HFFc6 (cell line): ENCODE results near the gene DESI1. TPM values are rescaled to one million over a fixed set of nuclear protein-coding genes. Genes with fewer than 3 reads are reported as not detected.

ENCODE experiments used
- DNase-seq: peaks from one replicate; pipeline ENCODE4 v3.0.0-alpha.2; 2018
- H3K27ac Mint-ChIP-seq: 2 replicates; pipeline ENCODE4 v1.8.0; 2020; ENCODE audit warnings: mild to moderate bottlenecking, mixed read lengths
- H3K27me3 Mint-ChIP-seq: 2 replicates; pipeline ENCODE4 v1.8.0; 2021; ENCODE audit warnings: mild to moderate bottlenecking, moderate library complexity, mixed read lengths; ENCODE audit not compliant: insufficient read depth
- H3K36me3 Mint-ChIP-seq: 2 replicates; pipeline ENCODE4 v1.8.0; 2021; ENCODE audit warnings: low read depth, mixed read lengths
- H3K4me1 Mint-ChIP-seq: 2 replicates; pipeline ENCODE4 v1.8.0; 2020; ENCODE audit warnings: low read depth, mixed read lengths
- H3K4me3 Mint-ChIP-seq: 2 replicates; pipeline ENCODE4 v1.8.0; 2020; ENCODE audit warnings: mild to moderate bottlenecking, moderate library complexity, mixed read lengths
- H3K9me3 Mint-ChIP-seq: 2 replicates; pipeline ENCODE4 v1.8.0; 2020; ENCODE audit warnings: mild to moderate bottlenecking, mixed read lengths
- CTCF ChIP-seq: fragments of 200-600 bp; sonication (generic); IDR thresholded peaks from 2 replicates; pipeline ENCODE4 v1.5.0; 2021; ENCODE audit warnings: antibody characterized with exemption, mild to moderate bottlenecking
- total RNA-seq, 6 experiments: library from RNA; stranded (reverse); fragmentation: NEBNext Ultra II Directional; extraction: Animal tissue kit (Norgen Biotek cat#: 25700); gene quantifications; 2 replicates in 1 of 6; 3 replicates in 5 of 6; pipeline ENCODE4 v1.2.3, GENCODE V29; 2021

Gene DESI1
- total RNA-seq, 6 experiments from 2014 or later: 41.4 to 53.3 (median 46.1) TPM

GRCh38 chr22:41548830-41549211 lies 72.0 kb downstream of the DESI1 start:
- no peaks in the 10 kb centered on the region for H3K9me3 Mint-ChIP-seq
- no peak for TF ChIP-seq CTCF
- no peak overlapping the region for H3K27ac Mint-ChIP-seq
- H3K36me3 Mint-ChIP-seq: no peaks in the 10 kb centered on the region
- peaks cover 10% of the 10 kb centered on the region for H3K4me1 Mint-ChIP-seq
- H3K27me3 Mint-ChIP-seq: no peaks in the 10 kb centered on the region; the same call in 1 of the 2 replicates
- no peak for DNase-seq
- H3K4me3 Mint-ChIP-seq: no peak overlapping the region

Other genes with a start within 250 kb of the DESI1 start
- 10 to 100 TPM in 2 of 6 experiments, 1 to 10 TPM in 4; 7.4 to 10.6 (median 9.4) TPM for gene TEF, start 239.1 kb downstream of the DESI1 start, total RNA-seq
- 10 to 100 TPM; 49.2 to 54.9 (median 51.9) TPM for gene TOB2, start 174.2 kb downstream of the DESI1 start, total RNA-seq
- 10 to 100 TPM; 40.0 to 58.4 (median 55.3) TPM for gene PHF5A, start 152.4 kb downstream of the DESI1 start, total RNA-seq
- gene ACO2, start 151.9 kb downstream of the DESI1 start, total RNA-seq: 10 to 100 TPM; 72.3 to 87.4 (median 78.7) TPM
- 10 to 100 TPM; 50.9 to 72.1 (median 56.0) TPM for gene POLR3H, start 76.6 kb downstream of the DESI1 start, total RNA-seq
- gene CSDC2, start 60.0 kb downstream of the DESI1 start, total RNA-seq: 1 to 10 TPM; 3.4 to 7.9 (median 4.2) TPM
- gene PMM1, start 31.2 kb downstream of the DESI1 start, total RNA-seq: 10 to 100 TPM; 60.1 to 69.2 (median 64.8) TPM
- gene XRCC6, start 252 bp upstream of the DESI1 start, total RNA-seq: 100 to 1,000 TPM; 324 to 395 (median 373) TPM
- 100 to 1,000 TPM; 208 to 263 (median 234) TPM for gene SNU13, start 67.8 kb upstream of the DESI1 start, total RNA-seq
- gene MEI1, start 78.5 kb upstream of the DESI1 start, total RNA-seq: under 1 TPM in 4 of 6 experiments, not detected in 2; 0.24 to 0.53 (median 0.34) TPM
- gene CCDC134, start 179.6 kb upstream of the DESI1 start, total RNA-seq: 10 to 100 TPM in 2 of 6 experiments, 1 to 10 TPM in 4; 8.9 to 10.4 (median 9.1) TPM
- gene SREBF2, start 212.1 kb upstream of the DESI1 start, total RNA-seq: 10 to 100 TPM; 29.3 to 42.1 (median 37.6) TPM